Subcutaneous abdominal adipose tissue (tissue), 5 donors: Measurements from ENCODE around the gene TTC6.
A peak's percentile ranks its signal among the peaks of the same experiment; 100 is the strongest.

Source experiments
- H3K27ac ChIP-seq: one replicate; pipeline ENCODE4 v1.7.0; 2013; ENCODE audit warnings: low read depth, mild to moderate bottlenecking, inconsistent platforms, low read length, moderate library complexity
- H3K27me3 ChIP-seq, 5 donors: one replicate each; pipeline ENCODE4 v1.7.0; 2013; ENCODE audit warnings: low read length in 5 of 5, inconsistent platforms in 1 of 5; ENCODE audit not compliant: control insufficient read depth in 5 of 5, insufficient read depth in 4 of 5
- H3K36me3 ChIP-seq, 5 donors: one replicate each; pipeline ENCODE4 v1.7.0; 2013; ENCODE audit warnings: low read length in 5 of 5; ENCODE audit not compliant: control insufficient read depth in 5 of 5, insufficient read depth in 5 of 5
- H3K4me1 ChIP-seq, 5 donors: one replicate each; pipeline ENCODE4 v1.7.0; 2013; ENCODE audit warnings: low read length in 5 of 5, mild to moderate bottlenecking in 3 of 5, moderate library complexity in 1 of 5; ENCODE audit not compliant: control insufficient read depth in 5 of 5, insufficient read depth in 5 of 5
- H3K4me3 ChIP-seq, 5 donors: one replicate each; pipeline ENCODE4 v1.7.0; 2013; ENCODE audit warnings: low read length in 5 of 5, low read depth in 1 of 5
- H3K9ac ChIP-seq, 5 donors: one replicate each; pipeline ENCODE4 v1.7.0; 2013; ENCODE audit warnings: low read length in 5 of 5, mild to moderate bottlenecking in 4 of 5, moderate library complexity in 3 of 5
- H3K9me3 ChIP-seq, 5 donors: one replicate each; pipeline ENCODE4 v1.7.0; 2013; ENCODE audit warnings: low read length in 5 of 5; ENCODE audit not compliant: control insufficient read depth in 5 of 5
- donor health status: healthy.
- donor health status: healthy.
- donor health status: healthy.
- donor health status: healthy.
- donor health status: healthy.

Gene TTC6

GRCh38 chr14:37608649-37609048 is 13.2 kb downstream of the TTC6 start:
- no peak overlapping the region for H3K4me3 ChIP-seq

GRCh38 chr14:37610945-37611523 is 15.6 kb downstream of the TTC6 start:
- Histone ChIP-seq H3K9me3 (peaks cover 9 to 29% (median 14%) of the 10 kb centered on the region in 5 donors), H3K4me1 (peaks cover 0 to 6% (median 0%) of the 10 kb centered on the region in 5 donors), H3K9ac (no peak overlapping the region), H3K4me3 (no peak overlapping the region), H3K27me3 (peaks cover 8 to 24% (median 12%) of the 10 kb centered on the region in 5 donors), H3K36me3 (no peaks in the 10 kb centered on the region), H3K27ac (no peak overlapping the region)

More at GRCh38 chr14:37608649-37609048, 13.2 kb downstream of the TTC6 start:
- Histone ChIP-seq H3K9me3 (peaks cover 0 to 8% (median 2%) of the 10 kb centered on the region in 5 donors), H3K27me3 (peaks cover 14 to 42% (median 32%) of the 10 kb centered on the region in 5 donors), H3K27ac (no peak overlapping the region), H3K4me1 (peaks cover 0 to 6% (median 0%) of the 10 kb centered on the region in 5 donors), H3K9ac (no peak overlapping the region), H3K36me3 (no peaks in the 10 kb centered on the region)

- Histone ChIP-seq H3K27me3 (peaks cover 8 to 14% (median 8%) of the 10 kb centered on the region in 5 donors), H3K27ac (no peak overlapping the region), H3K4me3 (no peak overlapping the region), H3K9ac (no peak overlapping the region), H3K4me1 (peaks cover 0 to 6% (median 0%) of the 10 kb centered on the region in 5 donors), H3K36me3 (no peaks in the 10 kb centered on the region), H3K9me3 (peaks cover 12 to 33% (median 20%) of the 10 kb centered on the region in 5 donors)
Measured at GRCh38 chr14:37615582-37616289, 20.3 kb downstream of the TTC6 start.

GRCh38 chr14:37616853-37617252 is 21.4 kb downstream of the TTC6 start:
- no peak overlapping the region for H3K27ac ChIP-seq
- H3K36me3 ChIP-seq = no peaks in the 10 kb centered on the region
- peaks cover 1 to 10% (median 3%) of the 10 kb centered on the region in 5 donors for H3K27me3 ChIP-seq
- peaks cover 12 to 30% (median 20%) of the 10 kb centered on the region in 5 donors for H3K9me3 ChIP-seq
- no peak overlapping the region for H3K9ac ChIP-seq
- H3K4me3 ChIP-seq = no peak overlapping the region
- no peaks in the 10 kb centered on the region for H3K4me1 ChIP-seq

- H3K9ac ChIP-seq = no peak overlapping the region
- H3K27ac ChIP-seq = no peak overlapping the region
- H3K36me3 ChIP-seq = no peaks in the 10 kb centered on the region
- H3K27me3 ChIP-seq = peaks cover 11 to 17% (median 13%) of the 10 kb centered on the region in 5 donors
- peaks cover 12 to 27% (median 20%) of the 10 kb centered on the region in 5 donors for H3K9me3 ChIP-seq
- peaks cover 0 to 9% (median 8%) of the 10 kb centered on the region in 5 donors for H3K4me1 ChIP-seq
- H3K4me3 ChIP-seq = no peak overlapping the region
Measured at GRCh38 chr14:37617864-37618365, 22.5 kb downstream of the TTC6 start.

GRCh38 chr14:37618498-37619028 is 23.1 kb downstream of the TTC6 start:
- Histone ChIP-seq H3K36me3 (no peaks in the 10 kb centered on the region), H3K4me3 (no peak overlapping the region), H3K9ac (no peak overlapping the region), H3K27ac (no peak overlapping the region), H3K9me3 (peaks cover 12 to 25% (median 20%) of the 10 kb centered on the region in 5 donors), H3K27me3 (peaks cover 11 to 19% (median 14%) of the 10 kb centered on the region in 5 donors), H3K4me1 (peaks cover 0 to 9% (median 8%) of the 10 kb centered on the region in 5 donors)

GRCh38 chr14:37620856-37621255 is 25.4 kb downstream of the TTC6 start:
- Histone ChIP-seq H3K27ac (no peak overlapping the region), H3K9me3 (peaks cover 3 to 12% (median 7%) of the 10 kb centered on the region in 5 donors), H3K36me3 (no peaks in the 10 kb centered on the region), H3K4me1 (peaks cover 0 to 9% (median 8%) of the 10 kb centered on the region in 5 donors), H3K4me3 (no peak overlapping the region), H3K27me3 (peaks cover 11 to 28% (median 15%) of the 10 kb centered on the region in 5 donors), H3K9ac (no peak overlapping the region)

GRCh38 chr14:37622231-37622923 is 26.9 kb downstream of the TTC6 start:
- Histone ChIP-seq H3K27ac (no peak overlapping the region), H3K4me3 (peak overlapping the region in 2 of 5 donors; percentile 16 to 33), H3K4me1 (peaks cover 0 to 9% (median 8%) of the 10 kb centered on the region in 5 donors), H3K9ac (no peak overlapping the region), H3K36me3 (no peaks in the 10 kb centered on the region), H3K27me3 (peaks cover 11 to 28% (median 15%) of the 10 kb centered on the region in 5 donors), H3K9me3 (peaks cover 0 to 3% (median 2%) of the 10 kb centered on the region in 5 donors)

- H3K9ac ChIP-seq = no peak overlapping the region
Measured at GRCh38 chr14:37623426-37623951, 28.1 kb downstream of the TTC6 start.

More at GRCh38 chr14:37623426-37623951, 28.1 kb downstream of the TTC6 start:
- Histone ChIP-seq H3K27me3 (peaks cover 11 to 28% (median 15%) of the 10 kb centered on the region in 5 donors), H3K27ac (no peak overlapping the region), H3K4me3 (no peak overlapping the region), H3K36me3 (no peaks in the 10 kb centered on the region), H3K9me3 (peaks cover 0 to 3% (median 0%) of the 10 kb centered on the region in 5 donors), H3K4me1 (peaks cover 0 to 9% (median 8%) of the 10 kb centered on the region in 5 donors)
